ENCODE results near the gene OR2V1.

Gene OR2V1

DNA sequence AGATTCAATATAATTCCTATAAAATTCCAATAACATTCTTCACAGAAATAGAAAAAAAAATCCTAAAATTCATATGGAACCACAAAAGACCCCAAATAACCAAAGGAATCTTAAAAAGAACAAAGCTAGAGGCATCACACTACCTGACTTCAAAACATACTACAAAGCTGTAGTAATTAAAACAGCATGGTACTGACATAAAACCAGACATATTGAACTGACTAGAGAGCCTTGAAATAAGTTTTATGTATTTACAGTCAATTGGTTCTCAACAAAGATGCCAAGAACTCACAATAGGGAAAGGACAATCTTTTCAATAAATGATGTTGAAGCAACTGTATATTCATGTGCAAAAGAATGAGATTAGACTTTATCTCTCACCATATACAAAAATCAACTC is 54.0 kb downstream of the OR2V1 start:
- TF ChIP-seq, protein P1, sequence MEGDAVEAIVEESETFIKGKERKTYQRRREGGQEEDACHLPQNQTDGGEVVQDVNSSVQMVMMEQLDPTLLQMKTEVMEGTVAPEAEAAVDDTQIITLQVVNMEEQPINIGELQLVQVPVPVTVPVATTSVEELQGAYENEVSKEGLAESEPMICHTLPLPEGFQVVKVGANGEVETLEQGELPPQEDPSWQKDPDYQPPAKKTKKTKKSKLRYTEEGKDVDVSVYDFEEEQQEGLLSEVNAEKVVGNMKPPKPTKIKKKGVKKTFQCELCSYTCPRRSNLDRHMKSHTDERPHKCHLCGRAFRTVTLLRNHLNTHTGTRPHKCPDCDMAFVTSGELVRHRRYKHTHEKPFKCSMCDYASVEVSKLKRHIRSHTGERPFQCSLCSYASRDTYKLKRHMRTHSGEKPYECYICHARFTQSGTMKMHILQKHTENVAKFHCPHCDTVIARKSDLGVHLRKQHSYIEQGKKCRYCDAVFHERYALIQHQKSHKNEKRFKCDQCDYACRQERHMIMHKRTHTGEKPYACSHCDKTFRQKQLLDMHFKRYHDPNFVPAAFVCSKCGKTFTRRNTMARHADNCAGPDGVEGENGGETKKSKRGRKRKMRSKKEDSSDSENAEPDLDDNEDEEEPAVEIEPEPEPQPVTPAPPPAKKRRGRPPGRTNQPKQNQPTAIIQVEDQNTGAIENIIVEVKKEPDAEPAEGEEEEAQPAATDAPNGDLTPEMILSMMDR (IDR thresholded peaks at IDR 0.05; ENCODE audit: extremely low read depth, insufficient read depth, missing control alignments): no peak
- in situ Hi-C loops (cut with MboI; ENCODE audit: low pct_unique_long_range_greater_than_20kb, low sequenced_read_pairs, unreplicated experiment): no loop called here
- no peak for DNase-seq (ENCODE audit: low spot score)
